ENCODE measurements around the gene WDR49.

The WDR49 gene

GRCh38 chr3:167445491-167445890 is 208.3 kb downstream of the WDR49 start:
- no peak for TF ChIP-seq YY1 (IDR thresholded peaks at IDR 0.05; ENCODE audit: low read depth)
- TF ChIP-seq ZBTB7A (IDR thresholded peaks at IDR 0.05; ENCODE audit: low read depth): no peak
- no peak for TF ChIP-seq FOXM1 (IDR thresholded peaks at IDR 0.05; ENCODE audit: borderline replicate concordance, low read depth)
- no peak for TF ChIP-seq TAF1 (IDR thresholded peaks at IDR 0.05; ENCODE audit: low read depth)
- TF ChIP-seq TEAD4 (IDR thresholded peaks at IDR 0.05): no peak
- TF ChIP-seq REST (IDR thresholded peaks at IDR 0.05; ENCODE audit: low read depth): no peak
- no peak for TF ChIP-seq CREB1 (IDR thresholded peaks at IDR 0.05; ENCODE audit: low read depth)
- no peak for TF ChIP-seq TCF12 (IDR thresholded peaks at IDR 0.05; ENCODE audit: low read depth)
- TF ChIP-seq MAX (IDR thresholded peaks at IDR 0.05): no peak
- TF ChIP-seq USF1 (IDR thresholded peaks at IDR 0.05): no peak
- no peak for TF ChIP-seq RAD21 (IDR thresholded peaks at IDR 0.05; ENCODE audit: low read depth)
- no peak for TF ChIP-seq EP300 (IDR thresholded peaks at IDR 0.05; ENCODE audit: borderline replicate concordance)
- no peak for TF ChIP-seq EGR1 (IDR thresholded peaks at IDR 0.05)
- no peak for TF ChIP-seq NFIC (IDR thresholded peaks at IDR 0.05)
- no peak for TF ChIP-seq CEBPB (IDR thresholded peaks at IDR 0.05)

- TF ChIP-seq USF1 (IDR thresholded peaks at IDR 0.05): no peak
- TF ChIP-seq CREB1 (IDR thresholded peaks at IDR 0.05; ENCODE audit: low read depth): no peak
- no peak for TF ChIP-seq REST (IDR thresholded peaks at IDR 0.05; ENCODE audit: low read depth)
- no peak for TF ChIP-seq TEAD4 (IDR thresholded peaks at IDR 0.05)
- no peak for TF ChIP-seq TCF12 (IDR thresholded peaks at IDR 0.05; ENCODE audit: low read depth)
- TF ChIP-seq FOXM1 (IDR thresholded peaks at IDR 0.05; ENCODE audit: borderline replicate concordance, low read depth): no peak
These were observed 212.5 kb downstream of the WDR49 start for GRCh38 chr3:167441256-167441655.

GRCh38 chr3:167437428-167438139 is 216.2 kb downstream of the WDR49 start:
- TF ChIP-seq REST (IDR thresholded peaks at IDR 0.05; ENCODE audit: low read depth): no peak
- no peak for TF ChIP-seq CEBPB (IDR thresholded peaks at IDR 0.05)
- TF ChIP-seq TAF1 (IDR thresholded peaks at IDR 0.05; ENCODE audit: low read depth): no peak
- TF ChIP-seq MAX (IDR thresholded peaks at IDR 0.05): no peak
- TF ChIP-seq NFIC (IDR thresholded peaks at IDR 0.05): no peak
- no peak for TF ChIP-seq USF1 (IDR thresholded peaks at IDR 0.05)
- no peak for TF ChIP-seq YY1 (IDR thresholded peaks at IDR 0.05; ENCODE audit: low read depth)
- no peak for TF ChIP-seq EGR1 (IDR thresholded peaks at IDR 0.05)
- TF ChIP-seq ZBTB7A (IDR thresholded peaks at IDR 0.05; ENCODE audit: low read depth): no peak
- no peak for TF ChIP-seq CREB1 (IDR thresholded peaks at IDR 0.05; ENCODE audit: low read depth)
- no peak for TF ChIP-seq EP300 (IDR thresholded peaks at IDR 0.05; ENCODE audit: borderline replicate concordance)
- no peak for TF ChIP-seq FOXM1 (IDR thresholded peaks at IDR 0.05; ENCODE audit: borderline replicate concordance, low read depth)
- no peak for TF ChIP-seq RAD21 (IDR thresholded peaks at IDR 0.05; ENCODE audit: low read depth)
- TF ChIP-seq TCF12 (IDR thresholded peaks at IDR 0.05; ENCODE audit: low read depth): no peak
- no peak for TF ChIP-seq TEAD4 (IDR thresholded peaks at IDR 0.05)

Data from Ishikawa (cell line).